C4-2B (cell line): Measurements from ENCODE around the gene ZFP28.

Source experiments
- CTCF ChIP-seq: fragments of 450-650 bp; conservative IDR thresholded peaks from 2 replicates; pipeline ENCODE4 v1.5.1; 2017; ENCODE audit warnings: mild to moderate bottlenecking
- ZFX ChIP-seq: fragments of 450-650 bp; IDR thresholded peaks from 2 replicates; pipeline ENCODE4 v1.6.1; 2017

- TF ChIP-seq CTCF, result no peak
- TF ChIP-seq ZFX, result peak; percentile 43; the same call in 1 of the 2 replicates
Observed at GRCh38 chr19:56595548-56595899, 56.8 kb downstream of the ZFP28 start.
